Measurements from ENCODE around the gene PTPA. TPM values are rescaled to one million over a fixed set of nuclear protein-coding genes. Genes with fewer than 3 reads are reported as not detected.

PTPA gene
- total RNA-seq, 1 donor from 2014 or later: 39.5 TPM

- FAIRE-seq (no peak), DNase-seq (ENCODE audit: low read depth) (no peak)
- TF ChIP-seq CTCF (IDR thresholded peaks at IDR 0.05; ENCODE audit: insufficient read depth, low read length, severe bottlenecking): no peak
- Histone ChIP-seq H3K36me3 (ENCODE audit: control insufficient read depth, insufficient read depth, low read length) (no peaks in the 10 kb centered on the region), H3K27me3 (ENCODE audit: control insufficient read depth, insufficient read depth, low read length) (no peaks in the 10 kb centered on the region), H3K4me3 (ENCODE audit: low read depth, low read length) (no peak overlapping the region)
These were observed 52.5 kb downstream of the PTPA start for GRCh38 chr9:129163753-129164152.

- FAIRE-seq (no peak), DNase-seq (ENCODE audit: low read depth) (peak; percentile 39)
- no peak for TF ChIP-seq CTCF (IDR thresholded peaks at IDR 0.05; ENCODE audit: insufficient read depth, low read length, severe bottlenecking)
- H3K4me3 ChIP-seq (ENCODE audit: low read depth, low read length): no peak overlapping the region
- no peaks in the 10 kb centered on the region for H3K36me3 ChIP-seq (ENCODE audit: control insufficient read depth, insufficient read depth, low read length)
- H3K27me3 ChIP-seq (ENCODE audit: control insufficient read depth, insufficient read depth, low read length): no peaks in the 10 kb centered on the region
These were observed 53.2 kb downstream of the PTPA start for GRCh38 chr9:129164246-129164930.

GRCh38 chr9:129165198-129165597 is 54.0 kb downstream of the PTPA start:
- no peak for TF ChIP-seq CTCF (IDR thresholded peaks at IDR 0.05; ENCODE audit: insufficient read depth, low read length, severe bottlenecking)
- Histone ChIP-seq H3K27me3 (ENCODE audit: control insufficient read depth, insufficient read depth, low read length) (no peaks in the 10 kb centered on the region), H3K36me3 (ENCODE audit: control insufficient read depth, insufficient read depth, low read length) (no peaks in the 10 kb centered on the region), H3K4me3 (ENCODE audit: low read depth, low read length) (no peak overlapping the region)
- no peak for DNase-seq (ENCODE audit: low read depth)
- no peak for FAIRE-seq

- Histone ChIP-seq H3K27me3 (ENCODE audit: control insufficient read depth, insufficient read depth, low read length) (no peaks in the 10 kb centered on the region), H3K36me3 (ENCODE audit: control insufficient read depth, insufficient read depth, low read length) (no peaks in the 10 kb centered on the region), H3K4me3 (ENCODE audit: low read depth, low read length) (peak overlapping the region; percentile 29)
- DNase-seq (ENCODE audit: low read depth): peak; percentile 93
- no peak for TF ChIP-seq CTCF (IDR thresholded peaks at IDR 0.05; ENCODE audit: insufficient read depth, low read length, severe bottlenecking)
- no peak for FAIRE-seq
These were observed 55.7 kb downstream of the PTPA start for GRCh38 chr9:129166623-129167557.

- DNase-seq (ENCODE audit: low read depth) (peak; percentile 77), FAIRE-seq (no peak)
- Histone ChIP-seq H3K4me3 (ENCODE audit: low read depth, low read length) (no peak overlapping the region), H3K36me3 (ENCODE audit: control insufficient read depth, insufficient read depth, low read length) (no peaks in the 10 kb centered on the region), H3K27me3 (ENCODE audit: control insufficient read depth, insufficient read depth, low read length) (no peaks in the 10 kb centered on the region)
- no peak for TF ChIP-seq CTCF (IDR thresholded peaks at IDR 0.05; ENCODE audit: insufficient read depth, low read length, severe bottlenecking)
These were observed 59.0 kb downstream of the PTPA start for GRCh38 chr9:129170229-129170628.
